Activated T-helper 1 cell treated with Interleukin-2 at 50 U/mL for 16 hours (primary cell): ENCODE data around the gene GEMIN4.
A peak's percentile ranks its signal among the peaks of the same experiment; 100 is the strongest.
"Not testable (repeated sequence)": the region's sequence is repeated elsewhere in the genome, so short reads cannot be mapped to it uniquely, and the experiment has no call there.

Experiments used
- DNase-seq: peaks from one replicate; pipeline ENCODE4 v3.0.0-alpha.2; 2020; ENCODE audit warnings: low read depth

The GEMIN4 gene

DNA sequence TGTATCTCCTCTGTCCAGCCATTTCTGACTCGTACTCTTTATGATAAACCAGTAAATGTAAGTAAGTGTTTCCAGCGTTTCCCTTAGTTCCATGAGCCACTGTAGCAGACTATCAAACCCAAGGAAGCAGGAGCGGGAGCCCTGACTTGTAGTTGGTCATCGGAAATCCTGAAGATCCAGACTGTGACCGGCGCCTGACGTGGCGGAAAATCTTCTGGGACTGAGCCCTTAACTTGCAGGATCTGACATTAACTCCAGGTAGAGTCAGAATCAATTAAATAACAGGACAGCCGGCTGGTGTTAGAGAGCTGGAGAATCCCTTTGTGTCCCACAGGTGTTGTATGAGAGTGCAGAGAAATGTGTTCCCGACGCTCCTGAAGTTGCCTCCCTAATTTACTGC, 26.0 kb upstream of the GEMIN4 start:
- no peak for DNase-seq

DNA sequence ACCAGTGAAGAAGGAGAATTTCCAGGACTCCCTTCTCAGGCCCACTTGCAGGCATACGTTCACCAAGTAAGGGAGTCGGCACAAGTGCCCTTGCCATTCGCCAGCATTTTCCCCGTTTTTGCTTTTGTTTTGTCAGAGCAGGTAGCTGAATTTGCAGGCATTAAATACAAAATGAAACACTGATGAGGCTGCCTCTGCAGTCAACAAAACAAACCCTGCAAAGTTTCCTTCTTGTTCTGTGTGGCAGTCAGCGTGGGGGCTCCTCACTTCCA, 22.2 kb upstream of the GEMIN4 start:
- no peak for DNase-seq

DNA sequence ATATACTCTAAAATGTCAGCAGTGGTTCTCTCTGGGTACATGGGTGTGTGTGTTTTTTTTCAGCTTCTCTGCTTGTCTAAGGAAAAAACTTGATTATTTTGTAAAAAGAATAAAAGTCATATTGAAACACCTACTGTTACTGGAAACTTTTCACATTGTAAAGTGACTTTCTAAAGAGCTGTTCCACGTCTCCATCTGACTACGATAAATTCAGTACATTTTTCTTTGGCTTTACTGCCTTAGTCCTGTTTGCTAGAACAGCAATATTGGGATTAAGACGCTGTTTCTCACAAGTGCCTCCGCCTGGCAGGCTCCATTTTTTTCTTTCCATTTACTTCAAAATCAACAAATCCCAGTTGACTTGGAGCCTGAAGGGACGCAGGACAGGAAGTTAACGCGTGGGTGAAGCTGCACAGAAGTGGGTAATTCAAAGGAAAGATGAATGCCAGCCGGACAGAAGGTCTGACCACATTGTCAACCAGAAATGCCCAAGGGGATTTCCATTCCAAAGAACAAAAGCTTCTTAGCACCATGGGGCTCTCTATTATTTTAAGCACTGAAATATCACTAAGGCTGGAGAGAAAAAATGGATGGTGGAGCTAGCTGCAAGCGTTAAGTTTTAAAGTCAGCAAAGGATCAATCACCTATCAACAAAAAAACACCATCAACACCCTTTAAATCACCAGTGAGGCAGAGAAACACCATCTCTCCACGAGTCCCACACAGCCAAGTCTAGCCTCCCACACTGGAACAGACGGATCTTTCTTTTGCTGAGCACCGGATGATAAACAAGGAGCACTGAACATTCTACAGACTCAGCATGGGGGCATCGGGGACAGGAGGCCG, 21.6 kb upstream of the GEMIN4 start:
- no peak for DNase-seq

DNA sequence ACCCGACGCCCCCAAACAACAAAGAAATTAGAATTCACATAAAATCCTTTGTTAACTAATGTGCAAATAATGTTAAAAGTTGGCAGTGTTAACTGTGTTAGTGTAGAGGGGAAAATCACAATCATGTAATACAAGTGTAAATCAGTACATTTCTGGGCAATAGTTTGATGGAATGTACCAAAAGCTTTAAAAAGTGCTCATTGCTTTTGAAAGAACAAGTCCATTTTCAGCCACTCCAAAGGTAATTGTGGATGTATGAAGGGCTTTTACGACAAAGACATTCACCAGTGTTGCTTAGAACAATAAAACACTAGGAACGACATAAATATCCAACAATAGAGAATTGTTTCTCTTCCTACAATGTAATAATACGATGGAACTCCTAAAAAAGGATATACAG, 21.0 kb upstream of the GEMIN4 start:
- DNase-seq: no peak

DNA sequence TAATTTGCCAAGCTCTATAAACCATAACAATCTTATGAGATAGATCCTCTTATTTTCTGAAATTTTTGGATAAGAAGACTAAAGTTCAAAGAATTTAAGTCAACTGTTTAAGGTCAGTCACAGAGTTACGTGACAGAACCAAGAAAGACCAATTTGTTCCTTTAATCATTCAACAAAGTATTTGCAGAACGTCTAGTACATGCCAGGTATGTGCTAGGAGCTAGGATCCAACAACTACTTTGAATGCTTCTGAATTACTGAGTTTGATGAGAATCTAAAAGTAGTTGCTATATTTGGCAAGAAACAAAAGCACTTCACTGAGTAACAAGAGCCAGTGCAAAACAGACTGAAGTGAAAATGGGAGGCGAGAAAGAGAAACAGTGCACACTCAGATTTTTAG, 15.0 kb upstream of the GEMIN4 start:
- DNase-seq: no peak

DNA sequence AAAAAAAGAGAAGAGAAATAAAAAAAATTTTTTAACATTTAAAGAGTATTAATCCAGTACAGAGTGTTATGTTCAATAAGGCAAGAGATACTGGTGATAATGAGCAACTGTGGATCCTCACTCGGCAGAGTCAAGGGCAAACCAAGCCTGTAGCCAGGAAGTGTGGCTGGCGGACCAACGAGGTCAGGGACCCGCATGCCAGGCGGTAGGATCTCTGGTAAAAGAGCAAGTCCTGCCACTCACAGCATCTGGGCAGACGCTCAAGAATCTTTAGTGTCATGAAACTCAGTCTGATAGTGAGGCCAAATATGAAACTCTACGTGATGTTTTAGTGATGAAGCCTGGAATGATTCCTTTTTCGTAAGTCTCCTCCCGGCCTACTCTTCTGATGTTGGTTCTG, 8.3 kb upstream of the GEMIN4 start:
- DNase-seq: no peak

DNA sequence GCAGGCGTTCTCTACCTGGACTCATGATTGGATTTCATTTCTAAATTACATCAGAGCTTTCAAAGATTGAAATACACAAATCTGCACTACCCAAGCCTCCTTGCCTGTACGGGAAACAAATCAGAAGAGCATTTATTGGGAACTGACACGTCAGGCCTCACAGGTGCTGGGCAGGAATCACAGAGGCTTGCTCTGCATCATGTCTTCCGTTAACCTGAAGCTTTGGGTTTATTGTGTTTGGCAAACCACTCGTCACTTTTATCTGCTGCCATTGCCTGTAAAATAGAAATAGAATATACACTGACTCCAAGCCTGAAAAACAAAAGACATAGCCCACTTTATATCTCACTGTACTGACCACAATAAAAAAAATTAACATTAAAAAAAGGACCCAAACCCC, 7.9 kb upstream of the GEMIN4 start:
- DNase-seq: no peak

DNA sequence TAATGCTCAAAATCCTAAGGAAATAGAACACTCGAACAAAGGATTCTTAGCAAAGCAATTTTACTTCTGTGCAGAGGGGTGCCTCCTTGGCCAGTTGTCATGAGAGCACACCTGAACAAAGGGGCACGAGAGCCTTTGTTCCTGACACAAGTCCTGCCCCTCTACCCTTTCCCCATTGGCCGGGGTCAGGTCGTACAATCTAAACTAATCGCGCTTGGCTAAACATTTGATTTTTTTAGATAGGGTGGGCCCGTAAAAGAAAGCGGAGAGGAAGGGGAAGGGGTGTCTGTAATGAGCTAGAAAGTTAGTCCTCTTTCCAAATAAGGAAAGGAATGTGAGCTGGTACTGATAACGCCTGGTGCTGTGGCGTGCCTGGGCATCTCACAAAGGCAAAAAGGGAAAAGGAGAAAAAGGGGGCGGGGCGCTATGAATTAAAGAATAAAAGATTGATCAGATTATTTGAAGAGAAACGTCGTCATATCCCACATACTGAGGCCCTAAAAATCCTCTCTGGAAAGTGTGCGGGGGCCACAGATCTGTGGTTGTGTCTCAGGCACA, 4.0 kb upstream of the GEMIN4 start:
- DNase-seq: not testable (repeated sequence)

DNA sequence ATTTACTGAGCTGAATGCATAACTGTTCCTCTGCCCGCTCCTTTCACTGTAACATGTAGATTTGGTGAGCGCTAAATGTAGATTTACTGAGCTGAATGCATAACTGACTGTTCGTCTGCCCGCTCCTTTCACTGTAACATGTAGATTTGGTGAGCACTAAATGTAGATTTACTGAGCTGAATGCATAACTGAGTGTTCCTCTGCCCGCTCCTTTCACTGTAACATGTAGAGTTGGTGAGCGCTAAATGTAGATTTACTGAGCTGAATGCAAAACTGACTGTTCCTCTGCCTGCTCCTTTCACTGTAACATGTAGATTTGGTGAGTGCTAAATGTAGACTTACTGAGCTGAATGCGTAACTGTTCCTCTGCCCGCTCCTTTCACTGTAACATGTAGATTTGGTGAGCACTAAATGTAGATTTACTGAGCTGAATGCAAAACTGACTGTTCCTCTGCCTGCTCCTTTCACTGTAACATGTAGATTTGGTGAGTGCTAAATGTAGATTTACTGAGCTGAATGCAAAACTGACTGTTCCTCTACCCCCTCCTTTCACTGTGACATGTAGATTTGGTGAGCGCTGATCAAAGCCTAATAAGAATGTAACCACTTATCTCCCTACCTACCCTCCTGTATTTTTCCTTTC, 3.4 kb upstream of the GEMIN4 start:
- DNase-seq: not testable (repeated sequence)

DNA sequence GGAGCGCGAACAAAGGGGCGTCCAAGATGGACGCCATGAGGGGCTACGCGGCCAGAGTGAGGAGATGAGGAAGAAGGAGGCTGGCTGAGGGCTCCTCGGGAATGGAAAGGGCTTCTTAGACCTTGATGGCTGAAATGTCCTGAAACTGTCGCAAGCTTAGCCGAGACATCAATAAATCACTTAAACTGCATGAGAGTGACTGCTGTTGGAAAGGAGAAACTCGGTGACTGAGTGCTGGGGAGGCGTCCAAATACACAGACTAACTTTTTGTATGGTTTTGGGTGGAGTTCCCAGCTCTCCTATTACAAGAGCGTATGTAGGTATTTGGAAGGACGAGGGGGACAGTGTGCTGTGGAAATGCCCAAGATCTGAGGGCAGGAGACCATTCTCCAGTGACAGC, 1.4 kb upstream of the GEMIN4 start:
- DNase-seq: no peak

DNA sequence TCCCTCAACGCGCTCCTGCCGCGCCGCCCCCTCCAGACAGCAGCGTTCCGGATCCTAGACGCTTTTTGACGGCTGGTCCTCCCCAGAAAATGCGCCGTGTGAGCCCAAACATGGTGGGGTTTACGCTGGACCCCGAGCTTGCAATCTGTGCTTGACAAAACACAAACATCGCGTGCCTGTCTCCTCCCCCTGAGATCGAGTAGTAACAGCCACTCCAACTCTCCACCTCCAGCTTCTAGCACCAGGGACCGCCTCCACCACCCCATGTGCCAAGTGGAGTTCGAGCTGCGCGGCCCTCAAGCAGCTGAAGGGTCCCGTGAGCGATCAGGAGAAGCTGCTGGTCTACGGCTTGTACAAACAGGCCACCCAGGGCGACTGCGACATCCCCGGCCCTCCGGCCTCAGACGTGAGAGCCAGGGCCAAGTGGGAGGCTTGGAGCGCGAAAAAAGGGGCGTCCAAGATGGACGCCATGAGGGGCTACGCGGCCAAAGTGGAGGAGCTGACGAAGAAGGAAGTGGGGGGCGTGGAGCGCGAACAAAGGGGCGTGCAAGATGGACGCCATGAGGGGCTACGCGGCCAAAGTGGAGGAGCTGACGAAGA, 656 bp upstream of the GEMIN4 start:
- DNase-seq: no peak

DNA sequence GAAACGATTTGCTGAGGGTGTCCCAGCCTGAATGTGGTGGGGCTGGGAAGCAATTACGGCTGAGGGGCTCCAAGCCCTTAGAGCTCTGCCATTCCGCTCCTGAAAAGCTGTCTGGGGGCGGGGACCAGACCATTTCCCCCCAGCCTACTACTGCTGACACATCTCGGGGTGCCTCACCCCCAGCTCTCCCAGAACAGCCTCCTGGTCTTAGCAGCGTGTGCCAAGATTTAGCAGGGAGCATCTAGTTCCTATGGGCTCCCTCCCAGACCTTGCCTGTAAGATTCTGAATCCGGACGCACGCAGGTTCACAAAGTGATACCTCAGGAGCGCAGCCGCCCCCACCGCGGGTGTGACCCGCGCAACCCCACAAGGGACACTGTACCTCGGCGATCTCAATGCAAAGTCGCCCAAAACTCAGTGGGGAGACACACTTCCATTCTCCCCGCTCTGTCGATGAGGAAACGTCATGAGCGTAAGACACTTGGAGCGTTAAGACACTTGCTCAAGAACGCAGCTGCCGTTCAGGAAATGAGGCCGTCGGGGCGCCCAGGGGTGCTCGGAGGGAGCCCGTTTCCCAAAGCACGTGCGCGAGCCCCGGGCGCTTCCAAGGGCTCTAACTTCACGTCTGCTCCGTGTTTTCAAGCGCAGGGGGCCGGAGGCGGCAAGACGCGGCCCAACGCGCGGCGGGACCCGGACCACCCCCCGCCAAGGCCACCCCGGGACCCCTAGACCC, 629 bp downstream of the GEMIN4 start:
- peak; percentile 28 for DNase-seq

DNA sequence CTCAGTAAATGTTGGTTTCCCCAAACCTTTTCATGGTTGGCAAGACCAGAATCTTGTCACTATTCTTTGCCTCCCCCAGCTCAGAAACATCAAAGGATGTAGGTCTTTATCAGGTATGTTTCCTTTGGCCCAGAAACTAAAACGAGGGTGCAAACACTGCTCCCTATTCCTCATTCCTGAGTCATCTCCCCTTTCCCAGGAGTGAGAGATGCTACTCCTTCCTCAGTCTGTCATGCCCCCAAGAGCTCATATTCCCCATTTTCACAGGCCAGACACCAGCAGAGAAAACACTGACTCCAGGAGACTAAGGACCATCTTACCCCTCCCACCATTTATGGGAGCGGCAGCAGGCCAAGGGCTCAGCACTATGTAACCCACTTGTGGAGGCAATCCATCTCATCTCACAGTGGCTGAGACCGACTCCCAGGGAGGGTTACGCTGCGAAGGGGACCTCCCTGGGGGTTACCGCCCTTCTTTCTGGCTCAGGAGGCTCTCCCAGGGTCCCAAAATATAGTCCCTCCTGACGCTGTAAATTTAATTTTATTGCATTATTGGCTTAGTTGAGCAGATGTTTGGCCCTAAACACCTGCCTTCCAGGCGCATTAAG, 1.5 kb downstream of the GEMIN4 start:
- DNase-seq: no peak

DNA sequence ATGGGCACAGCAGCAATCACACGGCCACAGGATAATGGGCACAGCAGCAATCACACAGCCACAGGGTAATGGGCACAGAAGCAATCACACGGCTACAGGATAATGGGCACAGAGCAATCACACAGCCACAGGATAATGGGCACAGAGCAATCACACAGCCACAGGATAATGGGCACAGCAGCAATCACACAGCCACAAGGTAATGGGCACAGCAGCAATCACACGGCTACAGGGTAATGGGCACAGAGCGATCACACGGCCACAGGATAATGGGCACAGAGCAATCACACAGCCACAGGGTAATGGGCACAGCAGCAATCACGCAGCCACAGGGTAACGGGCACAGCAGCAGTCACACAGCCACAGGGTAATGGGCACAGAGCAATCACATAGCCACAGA, 2.7 kb downstream of the GEMIN4 start:
- DNase-seq: not testable (repeated sequence)

DNA sequence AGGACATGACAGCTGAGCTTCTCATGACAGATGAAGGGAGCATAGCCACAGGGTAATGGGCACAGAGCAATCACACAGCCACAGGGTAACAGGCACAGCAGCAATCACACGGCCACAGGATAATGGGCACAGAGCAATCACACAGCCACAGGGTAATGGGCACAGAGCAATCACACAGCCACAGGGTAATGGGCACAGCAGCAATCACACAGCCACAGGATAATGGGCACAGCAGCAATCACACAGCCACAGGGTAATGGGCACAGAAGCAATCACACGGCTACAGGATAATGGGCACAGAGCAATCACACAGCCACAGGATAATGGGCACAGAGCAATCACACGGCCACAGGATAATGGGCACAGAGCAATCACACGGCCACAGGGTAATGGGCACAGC, 3.5 kb downstream of the GEMIN4 start:
- not testable (repeated sequence) for DNase-seq

DNA sequence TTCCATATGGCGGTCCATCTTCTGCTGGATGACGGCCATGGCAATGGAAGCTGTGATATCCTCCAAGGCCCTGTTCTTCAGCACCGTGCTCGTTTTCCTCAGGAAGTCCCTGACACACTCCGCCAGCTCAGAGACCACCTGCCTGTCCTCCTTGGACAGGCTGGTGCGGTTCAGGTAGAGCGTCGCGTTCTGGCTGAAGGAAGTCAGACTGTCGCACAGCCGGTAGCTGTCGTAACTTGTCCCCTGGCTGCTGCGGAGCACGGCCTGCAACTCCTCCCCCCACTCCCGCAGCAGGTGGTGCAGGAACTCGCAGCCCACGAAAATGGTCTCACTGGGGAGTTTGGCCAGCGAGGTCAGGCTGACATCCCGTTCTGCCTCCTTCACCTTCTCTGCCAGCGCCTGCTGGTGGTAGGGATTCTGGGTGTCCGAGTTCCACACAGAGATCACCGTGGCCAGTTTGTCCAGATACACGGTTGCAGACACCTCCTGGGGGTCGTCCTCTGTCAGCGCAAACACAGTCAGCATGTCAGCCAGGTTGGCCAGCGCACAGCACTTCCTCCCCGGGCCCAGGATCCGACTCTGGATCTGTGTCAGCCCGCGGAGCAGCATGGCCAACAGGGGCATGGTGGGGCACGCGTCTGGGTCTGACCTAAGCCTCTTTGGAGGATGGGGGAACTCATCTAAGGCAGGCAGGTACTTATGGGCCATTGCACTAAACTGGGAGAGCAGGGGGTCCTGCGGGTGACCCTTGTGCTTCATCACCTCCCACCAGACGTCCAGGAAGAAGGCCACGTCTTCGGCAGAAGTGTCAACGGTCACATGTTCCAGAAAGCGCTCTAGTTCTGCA, 5.1 kb downstream of the GEMIN4 start:
- DNase-seq: no peak

DNA sequence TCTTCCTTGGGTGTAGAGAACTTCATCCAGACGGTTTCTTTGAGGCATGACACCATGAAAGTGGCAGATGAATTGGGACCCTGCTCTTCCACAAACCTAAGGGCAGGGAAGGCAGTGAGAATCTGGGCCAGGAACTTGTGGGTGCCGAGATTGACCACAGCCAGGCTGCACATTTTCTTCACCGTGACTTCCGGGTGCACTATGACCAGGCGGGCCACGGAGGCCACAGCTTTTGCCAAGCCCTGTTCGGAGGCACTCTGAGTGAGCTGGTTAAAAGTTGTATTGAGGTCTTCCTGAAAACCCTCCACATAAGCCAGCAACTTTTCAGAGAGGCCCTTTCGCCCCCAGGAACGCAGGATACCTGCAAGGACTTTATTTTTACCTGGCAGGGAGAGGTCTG, 5.9 kb downstream of the GEMIN4 start:
- DNase-seq: no peak

DNA sequence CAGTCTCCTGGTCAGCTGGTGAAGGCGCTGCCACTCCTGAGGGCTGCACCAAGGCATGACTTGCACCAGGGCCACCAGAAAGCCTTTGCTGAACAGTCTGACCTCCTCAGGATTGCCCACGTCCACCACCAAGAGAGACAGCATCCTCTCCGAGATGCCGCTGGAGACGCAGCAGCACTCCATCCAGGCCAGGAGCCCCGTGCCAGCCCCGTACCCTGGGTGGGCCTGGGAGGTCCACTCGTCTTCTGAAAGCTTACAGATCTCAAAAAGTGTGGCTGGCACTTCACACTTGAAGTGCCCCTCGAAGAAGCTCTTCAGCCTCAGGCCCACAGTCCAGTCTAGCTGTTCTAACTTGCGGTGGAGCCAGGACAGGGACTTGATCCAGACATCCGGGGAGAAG, 6.7 kb downstream of the GEMIN4 start:
- DNase-seq: no peak

DNA sequence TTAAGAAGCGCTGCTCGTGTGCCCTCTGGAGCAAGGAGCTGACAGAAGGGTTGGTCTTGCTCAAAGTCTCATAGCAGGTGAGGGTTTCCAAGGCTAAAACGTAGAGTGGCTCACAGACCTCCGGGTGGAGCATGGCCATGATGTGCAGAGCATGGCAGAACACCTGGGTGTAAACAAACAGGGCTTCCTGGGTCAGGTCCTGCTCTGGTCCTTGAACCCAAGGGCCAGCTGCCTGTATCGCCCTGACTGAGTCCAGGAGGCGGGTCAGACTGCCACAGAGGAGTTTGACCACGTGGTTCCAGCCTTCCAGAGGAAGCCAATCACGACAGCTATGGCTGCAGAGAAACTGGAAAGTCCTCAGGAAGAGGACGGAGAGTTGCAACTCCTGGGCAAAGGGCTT, 7.1 kb downstream of the GEMIN4 start:
- no peak for DNase-seq

DNA sequence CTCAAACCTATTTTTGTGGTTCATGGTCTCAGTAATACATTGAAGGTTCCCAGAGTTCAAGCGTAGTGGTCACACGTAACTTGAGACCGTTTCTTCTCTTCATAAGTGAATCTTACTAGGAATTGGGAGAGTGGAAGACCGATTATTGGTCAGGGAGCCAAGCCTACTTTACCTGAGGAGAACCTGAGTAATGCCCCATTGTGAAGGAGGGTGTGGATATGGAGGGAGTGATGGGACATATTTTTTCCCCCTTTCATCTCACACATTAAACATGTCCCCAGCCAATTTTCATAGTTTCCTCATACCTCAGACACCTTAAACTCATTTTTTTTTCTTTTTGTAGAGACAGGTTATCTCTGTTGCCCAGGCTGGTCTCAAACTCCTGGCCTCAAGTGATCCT, 8.9 kb downstream of the GEMIN4 start:
- DNase-seq: no peak

DNA sequence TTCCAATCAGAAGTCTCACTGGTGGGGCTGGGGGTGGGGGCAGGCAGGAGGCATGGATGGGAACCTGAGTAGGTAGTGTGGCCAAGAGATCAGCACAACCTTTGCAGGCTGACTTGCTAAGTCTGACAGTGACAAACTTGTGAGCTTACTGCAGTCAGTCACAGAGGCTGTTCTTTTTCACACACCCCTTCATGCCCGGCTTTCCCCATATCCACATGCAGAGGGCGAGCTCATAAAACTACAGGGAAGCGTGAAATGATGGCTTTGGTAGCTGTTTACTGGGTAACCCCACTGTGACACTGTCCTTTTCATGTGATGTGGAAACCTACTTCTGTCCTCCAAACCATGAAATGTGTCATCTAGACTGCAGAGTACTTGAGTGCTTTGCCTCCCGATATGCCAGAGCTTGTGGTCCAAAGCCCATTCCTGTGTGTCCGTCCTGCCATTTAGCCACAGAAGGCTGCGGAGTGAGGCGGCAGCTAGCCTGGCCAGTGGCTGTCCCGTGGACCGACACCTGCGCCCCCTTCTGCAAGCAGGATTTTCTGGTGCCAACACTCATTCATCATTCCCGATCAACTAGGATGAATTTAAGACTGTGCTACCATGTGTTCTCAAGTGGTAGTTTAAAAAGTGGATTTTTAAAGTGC, 9.8 kb downstream of the GEMIN4 start:
- no peak for DNase-seq
